ENCODE results near the gene PDS5A. TPM values are rescaled to one million over a fixed set of nuclear protein-coding genes. Genes with fewer than 3 reads are reported as not detected.
"Not testable (repeated sequence)": the region's sequence is repeated elsewhere in the genome, so short reads cannot be mapped to it uniquely, and the experiment has no call there.

The PDS5A gene
- total and polyA plus RNA-seq, 8 donors = 12.1 to 42.6 (median 27.2) TPM

- FAIRE-seq (no peak), DNase-seq (no peak), ATAC-seq (no peak)
- intact Hi-C loops (cut with DNase I) = no loop called here
- Histone ChIP-seq H3K27me3 (no peaks in the 10 kb centered on the region), H3K9me3 (no peaks in the 10 kb centered on the region), H3K36me3 (peaks cover 0 to 11% (median 0%) of the 10 kb centered on the region in 3 donors), H3K27ac (no peak overlapping the region), H3K4me1 (no peaks in the 10 kb centered on the region), H3K4me3 (no peak overlapping the region)
- 89 to 96% methylated on average over 1 of the region's 1 CpG for WGBS, 2 donors
- TF ChIP-seq, protein P1, sequence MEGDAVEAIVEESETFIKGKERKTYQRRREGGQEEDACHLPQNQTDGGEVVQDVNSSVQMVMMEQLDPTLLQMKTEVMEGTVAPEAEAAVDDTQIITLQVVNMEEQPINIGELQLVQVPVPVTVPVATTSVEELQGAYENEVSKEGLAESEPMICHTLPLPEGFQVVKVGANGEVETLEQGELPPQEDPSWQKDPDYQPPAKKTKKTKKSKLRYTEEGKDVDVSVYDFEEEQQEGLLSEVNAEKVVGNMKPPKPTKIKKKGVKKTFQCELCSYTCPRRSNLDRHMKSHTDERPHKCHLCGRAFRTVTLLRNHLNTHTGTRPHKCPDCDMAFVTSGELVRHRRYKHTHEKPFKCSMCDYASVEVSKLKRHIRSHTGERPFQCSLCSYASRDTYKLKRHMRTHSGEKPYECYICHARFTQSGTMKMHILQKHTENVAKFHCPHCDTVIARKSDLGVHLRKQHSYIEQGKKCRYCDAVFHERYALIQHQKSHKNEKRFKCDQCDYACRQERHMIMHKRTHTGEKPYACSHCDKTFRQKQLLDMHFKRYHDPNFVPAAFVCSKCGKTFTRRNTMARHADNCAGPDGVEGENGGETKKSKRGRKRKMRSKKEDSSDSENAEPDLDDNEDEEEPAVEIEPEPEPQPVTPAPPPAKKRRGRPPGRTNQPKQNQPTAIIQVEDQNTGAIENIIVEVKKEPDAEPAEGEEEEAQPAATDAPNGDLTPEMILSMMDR (IDR thresholded peaks at IDR 0.05) = no peak
Observed at GRCh38 chr4:39905656-39906055, 72.1 kb downstream of the PDS5A start.

DNA sequence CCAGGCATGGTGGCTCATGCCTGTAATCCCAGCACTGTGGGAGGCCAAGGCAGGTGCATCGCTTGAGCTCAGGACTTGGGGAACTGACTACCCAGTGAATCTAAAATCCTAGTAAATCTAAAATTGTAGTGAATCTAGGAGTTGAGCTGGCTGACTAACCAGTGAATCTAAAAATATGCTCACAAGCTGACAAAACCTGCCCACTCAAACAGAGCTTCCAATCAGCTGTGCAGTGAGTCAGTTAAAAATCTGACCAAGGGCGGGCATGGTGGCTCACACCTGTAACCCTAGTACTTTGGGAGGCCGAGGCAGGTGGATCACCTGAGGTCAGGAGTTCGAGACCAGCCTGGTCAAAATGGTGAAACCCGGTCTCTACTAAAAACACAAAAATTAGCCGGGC is 72.7 kb downstream of the PDS5A start:
- H3K27me3 ChIP-seq; H3K4me3 ChIP-seq; DNase-seq; H3K9me3 ChIP-seq; intact Hi-C loops (cut with DNase I); H3K4me1 ChIP-seq; ATAC-seq; H3K27ac ChIP-seq; FAIRE-seq: not testable (repeated sequence)
- WGBS, 2 donors = 91 to 97% methylated on average over 6 of the region's 6 CpGs
- H3K36me3 ChIP-seq = peaks cover 0 to 13% (median 0%) of the 10 kb centered on the region in 3 donors

DNA sequence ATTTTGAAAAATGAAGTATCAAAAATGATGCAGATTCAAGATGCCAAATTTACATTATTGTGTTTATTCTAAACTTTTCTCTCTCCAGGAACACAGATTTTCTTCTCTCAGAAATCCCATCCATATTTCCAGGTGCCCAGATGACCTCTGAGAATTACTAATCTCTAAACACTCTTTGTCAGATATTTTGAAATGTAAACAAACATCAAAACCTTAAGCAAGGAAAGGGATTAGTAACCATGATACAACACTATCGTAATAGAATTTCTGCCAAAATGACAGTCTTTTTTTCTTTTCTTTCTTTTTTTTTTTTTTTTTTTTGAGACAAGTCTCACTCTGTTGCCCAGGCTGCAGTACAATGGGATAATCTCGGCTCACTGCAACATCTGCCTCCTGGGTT is 76.7 kb downstream of the PDS5A start:
- WGBS, 2 donors = 65 to 84% methylated on average over 2 of the region's 2 CpGs
- H3K9me3 ChIP-seq = no peaks in the 10 kb centered on the region
- DNase-seq = no peak
- H3K4me1 ChIP-seq = no peaks in the 10 kb centered on the region
- no peaks in the 10 kb centered on the region for H3K27me3 ChIP-seq
- H3K4me3 ChIP-seq = no peak overlapping the region
- H3K36me3 ChIP-seq = peaks cover 0 to 51% (median 2%) of the 10 kb centered on the region in 3 donors
- TF ChIP-seq, protein P1 (IDR thresholded peaks at IDR 0.05) = no peak
- no peak overlapping the region for H3K27ac ChIP-seq
- intact Hi-C loops (cut with DNase I) = no loop called here
- no peak for ATAC-seq
- FAIRE-seq = no peak

DNA sequence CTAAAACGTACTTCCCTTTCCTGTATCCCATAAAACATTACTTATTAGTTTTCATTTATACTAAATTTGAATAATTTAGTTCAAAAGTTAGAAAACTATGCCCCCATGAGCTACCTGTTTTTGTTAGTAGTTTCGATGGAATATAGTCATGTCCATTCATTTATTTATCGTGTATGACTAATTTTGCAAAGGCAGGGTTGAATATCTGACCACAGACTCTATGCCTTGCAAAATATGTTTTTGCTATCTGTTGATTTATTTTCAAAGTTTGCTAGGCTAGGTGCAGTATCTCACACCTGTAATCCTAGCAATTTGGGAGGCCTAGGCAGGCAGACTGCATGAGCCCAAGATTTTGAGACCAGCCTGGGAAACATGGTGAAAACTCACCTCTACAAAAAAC is 78.4 kb downstream of the PDS5A start:
- Histone ChIP-seq H3K27ac (no peak overlapping the region), H3K4me3 (no peak overlapping the region), H3K27me3 (no peaks in the 10 kb centered on the region), H3K4me1 (no peaks in the 10 kb centered on the region), H3K36me3 (peaks cover 0 to 64% (median 2%) of the 10 kb centered on the region in 3 donors), H3K9me3 (no peaks in the 10 kb centered on the region)
- TF ChIP-seq, protein P1 (IDR thresholded peaks at IDR 0.05) = no peak
- no peak for DNase-seq
- ATAC-seq = no peak
- FAIRE-seq = no peak
- WGBS, 2 donors = 93 to 94% methylated on average over 3 of the region's 3 CpGs
- intact Hi-C loops (cut with DNase I) = no loop called here

DNA sequence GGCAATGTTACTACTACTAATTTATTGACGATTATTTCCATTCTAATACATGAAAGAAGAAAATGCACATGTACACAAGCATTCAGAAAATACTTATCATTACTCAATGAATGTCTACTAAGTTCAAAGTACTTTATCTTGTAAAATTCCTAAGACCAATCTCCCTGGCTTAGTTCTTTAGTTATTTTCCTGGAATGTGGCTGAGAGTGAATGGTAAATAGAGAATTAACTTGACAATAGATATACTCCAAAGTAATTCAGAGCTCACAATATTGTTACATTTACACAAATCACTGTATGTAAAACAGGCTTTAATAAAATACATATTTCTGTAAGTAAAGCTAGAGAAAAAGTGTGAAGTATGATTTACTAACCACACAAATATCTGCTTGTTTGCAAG is 79.7 kb downstream of the PDS5A start:
- Histone ChIP-seq H3K9me3 (no peaks in the 10 kb centered on the region), H3K27ac (no peak overlapping the region), H3K36me3 (peaks cover 0 to 62% (median 2%) of the 10 kb centered on the region in 3 donors), H3K4me1 (no peaks in the 10 kb centered on the region), H3K4me3 (no peak overlapping the region), H3K27me3 (no peaks in the 10 kb centered on the region)
- no peak for ATAC-seq
- intact Hi-C loops (cut with DNase I) = no loop called here
- no peak for DNase-seq
- WGBS, 2 donors = 80 to 86% methylated on average over 1 of the region's 1 CpG
- TF ChIP-seq, protein P1 (IDR thresholded peaks at IDR 0.05) = no peak
- no peak for FAIRE-seq

Data from pancreas (tissue), 10 donors.